ENCODE data around the gene RB1.

The RB1 gene

DNA sequence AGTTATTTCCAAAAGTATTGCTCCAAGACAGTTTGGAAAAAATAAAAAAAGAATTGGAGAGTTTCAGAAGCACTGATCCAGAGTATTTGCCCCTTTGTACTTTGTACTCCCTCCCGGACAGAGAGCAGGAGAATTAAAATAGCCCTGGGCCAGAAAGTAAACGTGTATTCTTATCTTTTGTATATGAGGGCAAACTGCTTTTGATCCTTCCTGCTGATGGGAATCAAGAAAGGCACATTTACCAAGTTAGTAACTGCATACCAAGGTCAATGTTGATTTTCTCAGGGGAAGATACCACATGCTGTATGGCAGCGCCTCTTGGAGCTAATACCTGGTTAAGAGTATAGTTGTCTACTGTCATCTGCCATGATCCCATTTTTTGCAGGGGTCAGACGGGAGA lies 10.9 kb upstream of the RB1 start:
- POLR2A ChIA-PET (ENCODE audit: low non-redundant PET) = no interaction called here
- CTCF ChIA-PET = no interaction called here
- no peak overlapping the region for H3K27ac ChIP-seq
- no peak for DNase-seq (ENCODE audit: low spot score)
- TF ChIP-seq, protein P1, sequence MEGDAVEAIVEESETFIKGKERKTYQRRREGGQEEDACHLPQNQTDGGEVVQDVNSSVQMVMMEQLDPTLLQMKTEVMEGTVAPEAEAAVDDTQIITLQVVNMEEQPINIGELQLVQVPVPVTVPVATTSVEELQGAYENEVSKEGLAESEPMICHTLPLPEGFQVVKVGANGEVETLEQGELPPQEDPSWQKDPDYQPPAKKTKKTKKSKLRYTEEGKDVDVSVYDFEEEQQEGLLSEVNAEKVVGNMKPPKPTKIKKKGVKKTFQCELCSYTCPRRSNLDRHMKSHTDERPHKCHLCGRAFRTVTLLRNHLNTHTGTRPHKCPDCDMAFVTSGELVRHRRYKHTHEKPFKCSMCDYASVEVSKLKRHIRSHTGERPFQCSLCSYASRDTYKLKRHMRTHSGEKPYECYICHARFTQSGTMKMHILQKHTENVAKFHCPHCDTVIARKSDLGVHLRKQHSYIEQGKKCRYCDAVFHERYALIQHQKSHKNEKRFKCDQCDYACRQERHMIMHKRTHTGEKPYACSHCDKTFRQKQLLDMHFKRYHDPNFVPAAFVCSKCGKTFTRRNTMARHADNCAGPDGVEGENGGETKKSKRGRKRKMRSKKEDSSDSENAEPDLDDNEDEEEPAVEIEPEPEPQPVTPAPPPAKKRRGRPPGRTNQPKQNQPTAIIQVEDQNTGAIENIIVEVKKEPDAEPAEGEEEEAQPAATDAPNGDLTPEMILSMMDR (conservative IDR thresholded peaks at IDR 0.05; ENCODE audit: low read depth) = no peak

DNA sequence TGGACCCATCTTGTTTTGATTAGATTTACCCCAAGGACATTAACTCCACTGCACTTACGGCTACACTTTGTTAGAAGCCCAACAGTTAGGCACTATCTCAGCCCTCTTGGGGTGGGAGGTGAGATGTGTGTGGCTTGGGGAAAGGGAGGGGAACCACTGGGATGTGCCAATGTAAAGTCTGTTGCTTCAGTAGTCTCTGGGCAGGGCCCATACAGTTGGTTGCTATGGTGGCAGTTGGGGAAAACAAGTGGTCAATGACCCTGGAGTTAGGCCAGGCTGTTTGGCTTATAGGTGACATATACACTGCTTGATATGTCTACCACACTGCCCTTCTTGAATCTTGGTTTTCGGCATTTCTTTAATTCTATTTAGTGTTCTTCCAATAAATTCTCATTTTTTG lies 8.9 kb upstream of the RB1 start:
- no peak overlapping the region for H3K27ac ChIP-seq
- TF ChIP-seq, protein P1 (conservative IDR thresholded peaks at IDR 0.05; ENCODE audit: low read depth) = no peak
- ChIA-PET CTCF (no interaction called here), POLR2A (ENCODE audit: low non-redundant PET) (no interaction called here)
- DNase-seq (ENCODE audit: low spot score) = no peak

DNA sequence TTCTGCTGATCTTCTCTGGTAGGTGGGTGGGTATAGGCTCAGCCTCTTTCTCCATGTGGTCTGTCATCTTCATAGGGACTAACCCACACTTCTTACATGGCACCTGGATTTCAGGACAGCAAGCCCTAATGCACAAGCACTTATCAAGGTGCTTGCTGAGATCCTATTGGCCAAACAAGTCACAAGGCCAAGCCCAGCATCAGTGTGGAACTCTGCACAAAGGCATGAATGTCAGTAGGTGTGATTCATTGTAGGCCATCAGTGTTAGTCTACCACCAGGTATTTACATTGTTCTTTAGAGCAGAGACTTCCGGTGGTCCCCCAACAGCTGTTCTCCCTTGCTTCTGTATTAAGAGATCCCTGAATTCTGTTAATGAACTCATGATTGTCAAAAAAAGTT lies 8.3 kb upstream of the RB1 start:
- CTCF ChIA-PET = no interaction called here
- TF ChIP-seq, protein P1 (conservative IDR thresholded peaks at IDR 0.05; ENCODE audit: low read depth) = no peak
- POLR2A ChIA-PET (ENCODE audit: low non-redundant PET) = no interaction called here
- H3K27ac ChIP-seq = no peak overlapping the region
- no peak for DNase-seq (ENCODE audit: low spot score)

DNA sequence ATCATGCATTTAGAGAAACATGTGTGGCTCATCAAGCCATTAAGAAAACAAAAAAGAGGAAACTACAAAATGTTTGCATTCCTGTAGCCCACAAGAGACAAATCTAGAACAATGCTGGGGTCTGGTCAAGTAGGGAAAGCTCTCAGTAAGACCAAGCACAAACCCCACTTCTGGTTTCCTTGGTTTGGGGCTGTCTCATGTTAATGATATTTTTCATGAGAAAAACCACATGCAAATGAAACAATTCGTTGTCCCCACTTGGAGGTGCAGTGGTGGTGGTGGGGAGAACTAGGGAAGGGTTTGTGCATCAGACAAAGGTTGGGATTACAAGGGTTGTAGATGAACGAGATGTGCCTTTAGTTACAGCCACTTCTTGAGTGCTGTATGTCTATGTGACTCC lies 7.0 kb upstream of the RB1 start:
- no peak for DNase-seq (ENCODE audit: low spot score)
- no peak overlapping the region for H3K27ac ChIP-seq
- TF ChIP-seq, protein P1 (conservative IDR thresholded peaks at IDR 0.05; ENCODE audit: low read depth) = no peak
- POLR2A ChIA-PET (ENCODE audit: low non-redundant PET) = no interaction called here
- CTCF ChIA-PET = no interaction called here

DNA sequence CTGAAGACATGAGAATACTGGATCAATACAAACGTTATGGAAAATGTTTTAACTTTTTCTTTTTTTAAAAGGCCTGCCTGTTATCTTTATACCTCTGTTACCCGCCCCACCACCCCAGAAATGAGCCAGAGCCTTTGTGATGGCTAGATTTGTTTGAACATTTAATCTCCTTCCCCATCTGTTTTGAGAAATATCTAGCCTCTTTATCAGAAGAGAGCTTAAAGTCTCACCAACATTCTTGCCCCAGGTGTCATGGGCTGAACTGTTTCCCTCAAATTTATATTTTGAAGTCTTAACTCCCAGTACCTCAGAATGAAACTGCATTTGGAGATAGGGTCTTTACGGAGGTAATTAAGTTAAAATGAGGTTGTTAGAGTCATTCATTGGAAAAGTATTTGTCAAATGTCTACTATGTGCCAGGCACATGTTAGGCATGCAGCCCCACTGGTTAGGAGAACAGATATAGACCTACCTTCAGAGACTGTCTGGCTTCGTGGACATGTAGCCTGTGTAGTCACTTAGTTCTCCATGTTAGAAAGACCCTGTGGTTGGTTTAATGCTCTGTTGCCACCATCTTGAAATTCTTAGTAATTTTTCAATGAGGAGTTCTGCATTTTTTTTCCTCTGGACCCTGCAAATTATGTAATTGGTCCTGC lies 6.3 kb upstream of the RB1 start:
- TF ChIP-seq, protein P1 (conservative IDR thresholded peaks at IDR 0.05; ENCODE audit: low read depth) = no peak
- no peak for DNase-seq (ENCODE audit: low spot score)
- ChIA-PET CTCF (interaction anchor here (0.6 to 0.7 kb wide), 2 partner anchors 187 to 369 kb away, joined by 3 to 4 read pairs; no protein-coding TSS in a partner anchor), POLR2A (ENCODE audit: low non-redundant PET) (no interaction called here)
- no peak overlapping the region for H3K27ac ChIP-seq

DNA sequence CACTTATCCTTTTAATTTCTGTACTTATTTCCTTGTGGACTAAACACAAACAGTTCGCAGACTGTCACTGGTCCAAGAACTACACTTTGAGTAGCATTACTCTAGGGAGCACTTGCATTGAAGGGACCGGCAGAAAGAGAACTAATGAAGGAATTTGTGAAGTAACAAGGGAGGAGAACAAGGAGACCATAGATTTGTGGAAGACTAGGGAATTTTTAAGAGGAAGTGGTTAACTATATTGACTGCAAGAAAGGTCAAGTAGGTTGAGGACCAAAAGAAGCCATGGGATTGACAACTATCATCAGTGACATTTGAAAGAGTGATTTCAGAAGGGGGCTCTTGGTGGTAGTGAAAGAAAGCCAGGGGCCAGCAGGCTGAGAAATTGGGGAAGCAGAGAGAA lies 4.0 kb upstream of the RB1 start:
- ChIA-PET POLR2A (ENCODE audit: low non-redundant PET) (no interaction called here), CTCF (no interaction called here)
- TF ChIP-seq, protein P1 (conservative IDR thresholded peaks at IDR 0.05; ENCODE audit: low read depth) = no peak
- H3K27ac ChIP-seq = no peak overlapping the region
- DNase-seq (ENCODE audit: low spot score) = no peak

Data from RWPE1 (cell line).